ENCODE measurements around the gene PNP. TPM values are rescaled to one million over a fixed set of nuclear protein-coding genes. Genes with fewer than 3 reads are reported as not detected.

Gene PNP
- total RNA-seq, 1 donor from 2014 or later: 109 TPM

DNA sequence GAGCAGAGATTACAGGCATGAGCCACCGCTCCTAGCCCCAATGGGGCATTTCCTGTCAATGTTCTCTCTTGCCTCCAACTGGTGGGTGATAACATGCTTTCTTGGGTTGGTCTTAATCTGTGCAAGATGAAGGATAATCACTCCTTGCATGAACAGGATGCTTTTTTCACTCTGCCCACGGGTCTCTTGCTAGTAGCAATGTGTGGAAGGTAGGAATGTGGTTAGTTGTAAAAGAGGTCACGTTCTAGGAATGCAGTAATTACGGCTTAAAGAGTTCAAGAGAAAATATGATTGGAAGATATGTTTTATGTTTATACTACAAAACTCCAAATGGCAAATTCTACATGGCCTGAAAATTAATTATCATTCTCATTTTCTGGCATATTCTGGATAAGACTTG lies 46.6 kb downstream of the PNP start:
- no peaks in the 10 kb centered on the region for H3K36me3 ChIP-seq (ENCODE audit: control insufficient read depth, insufficient read depth, low read length)
- DNase-seq (ENCODE audit: low read depth) (no peak), FAIRE-seq (no peak)
- no peak overlapping the region for H3K4me3 ChIP-seq (ENCODE audit: low read depth, low read length)
- no peaks in the 10 kb centered on the region for H3K27me3 ChIP-seq (ENCODE audit: control insufficient read depth, insufficient read depth, low read length)
- TF ChIP-seq, protein P1, sequence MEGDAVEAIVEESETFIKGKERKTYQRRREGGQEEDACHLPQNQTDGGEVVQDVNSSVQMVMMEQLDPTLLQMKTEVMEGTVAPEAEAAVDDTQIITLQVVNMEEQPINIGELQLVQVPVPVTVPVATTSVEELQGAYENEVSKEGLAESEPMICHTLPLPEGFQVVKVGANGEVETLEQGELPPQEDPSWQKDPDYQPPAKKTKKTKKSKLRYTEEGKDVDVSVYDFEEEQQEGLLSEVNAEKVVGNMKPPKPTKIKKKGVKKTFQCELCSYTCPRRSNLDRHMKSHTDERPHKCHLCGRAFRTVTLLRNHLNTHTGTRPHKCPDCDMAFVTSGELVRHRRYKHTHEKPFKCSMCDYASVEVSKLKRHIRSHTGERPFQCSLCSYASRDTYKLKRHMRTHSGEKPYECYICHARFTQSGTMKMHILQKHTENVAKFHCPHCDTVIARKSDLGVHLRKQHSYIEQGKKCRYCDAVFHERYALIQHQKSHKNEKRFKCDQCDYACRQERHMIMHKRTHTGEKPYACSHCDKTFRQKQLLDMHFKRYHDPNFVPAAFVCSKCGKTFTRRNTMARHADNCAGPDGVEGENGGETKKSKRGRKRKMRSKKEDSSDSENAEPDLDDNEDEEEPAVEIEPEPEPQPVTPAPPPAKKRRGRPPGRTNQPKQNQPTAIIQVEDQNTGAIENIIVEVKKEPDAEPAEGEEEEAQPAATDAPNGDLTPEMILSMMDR (IDR thresholded peaks at IDR 0.05; ENCODE audit: insufficient read depth, low read length, severe bottlenecking): no peak

DNA sequence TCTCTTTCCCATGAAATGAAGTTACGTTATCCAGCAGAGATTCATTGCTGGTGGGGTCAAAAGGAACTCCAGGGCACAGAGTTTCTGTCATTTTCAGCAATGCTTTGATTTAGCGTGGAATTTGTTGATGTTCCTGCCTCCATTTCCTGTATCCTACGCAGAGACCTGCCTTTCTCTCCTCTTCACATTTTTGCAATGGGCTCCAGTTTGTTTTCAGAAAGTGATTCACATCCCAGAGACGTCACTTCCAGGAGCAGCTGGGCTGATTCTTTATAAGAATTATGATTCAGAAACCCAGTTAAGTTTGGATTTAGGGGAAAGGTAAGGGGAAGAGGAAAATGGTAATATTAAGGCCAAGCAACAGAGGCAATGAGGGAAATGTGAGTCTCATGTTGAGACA lies 47.7 kb downstream of the PNP start:
- Histone ChIP-seq H3K4me3 (ENCODE audit: low read depth, low read length) (no peak overlapping the region), H3K27me3 (ENCODE audit: control insufficient read depth, insufficient read depth, low read length) (no peaks in the 10 kb centered on the region), H3K36me3 (ENCODE audit: control insufficient read depth, insufficient read depth, low read length) (no peaks in the 10 kb centered on the region)
- DNase-seq (ENCODE audit: low read depth) (peak; percentile 83), FAIRE-seq (no peak)
- TF ChIP-seq, protein P1 (IDR thresholded peaks at IDR 0.05; ENCODE audit: insufficient read depth, low read length, severe bottlenecking): no peak

DNA sequence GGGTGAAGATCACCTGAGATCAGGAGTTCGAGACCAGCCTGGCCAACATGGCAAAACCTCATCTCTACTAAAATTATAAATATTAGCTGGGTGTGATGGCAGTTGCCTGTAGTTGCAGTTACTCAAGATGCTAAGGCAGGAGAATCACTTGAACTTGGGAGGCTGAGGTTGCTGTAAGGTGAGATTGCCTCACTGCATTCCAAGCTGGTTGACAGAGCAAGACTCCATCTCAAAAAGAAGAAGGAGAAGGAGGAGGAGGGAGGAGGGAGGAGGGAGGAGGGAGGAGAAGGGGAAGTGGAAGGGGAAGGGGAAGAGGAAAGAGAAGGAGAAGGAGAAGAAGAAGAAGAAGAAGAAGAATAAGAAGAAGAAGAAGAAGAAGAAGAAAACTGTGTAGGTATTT lies 53.1 kb downstream of the PNP start:
- DNase-seq (ENCODE audit: low read depth): peak; percentile 43
- no peaks in the 10 kb centered on the region for H3K36me3 ChIP-seq (ENCODE audit: control insufficient read depth, insufficient read depth, low read length)
- no peak overlapping the region for H3K4me3 ChIP-seq (ENCODE audit: low read depth, low read length)
- FAIRE-seq: no peak
- no peaks in the 10 kb centered on the region for H3K27me3 ChIP-seq (ENCODE audit: control insufficient read depth, insufficient read depth, low read length)
- TF ChIP-seq, protein P1 (IDR thresholded peaks at IDR 0.05; ENCODE audit: insufficient read depth, low read length, severe bottlenecking): no peak

DNA sequence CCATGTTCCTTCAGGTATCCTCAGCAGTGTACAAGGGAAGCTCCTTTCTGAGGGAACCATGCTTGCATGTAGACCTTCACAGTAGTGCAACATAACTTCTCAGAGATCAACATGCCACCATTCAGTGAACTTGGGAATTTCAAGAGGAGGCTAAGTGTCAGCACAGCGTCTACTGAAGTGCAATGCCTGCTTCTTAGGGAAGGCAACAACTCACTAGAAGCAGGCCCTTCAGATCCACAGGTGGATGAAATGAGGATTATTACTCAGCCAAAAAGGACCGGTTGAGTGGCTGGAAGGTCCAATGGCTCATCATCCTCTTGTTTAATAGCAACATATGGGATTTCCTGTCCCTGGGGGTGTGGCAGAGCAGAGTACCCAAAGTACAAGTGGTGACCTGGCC lies 54.8 kb downstream of the PNP start:
- Histone ChIP-seq H3K36me3 (ENCODE audit: control insufficient read depth, insufficient read depth, low read length) (no peaks in the 10 kb centered on the region), H3K27me3 (ENCODE audit: control insufficient read depth, insufficient read depth, low read length) (no peaks in the 10 kb centered on the region), H3K4me3 (ENCODE audit: low read depth, low read length) (no peak overlapping the region)
- TF ChIP-seq, protein P1 (IDR thresholded peaks at IDR 0.05; ENCODE audit: insufficient read depth, low read length, severe bottlenecking): no peak
- FAIRE-seq (no peak), DNase-seq (ENCODE audit: low read depth) (no peak)

Other genes starting within 250 kb of the PNP start
- not detected in 2 replicates for gene OR11H6, start 245.7 kb upstream of the PNP start, total RNA-seq
- not detected in 2 replicates for gene OR11H7, start 240.4 kb upstream of the PNP start, total RNA-seq
- not detected in 2 replicates for gene OR11H4, start 230.1 kb upstream of the PNP start, total RNA-seq
- 10.5 and 14.2 TPM in 2 replicates for gene TTC5, start 163.5 kb upstream of the PNP start, total RNA-seq
- 70.0 and 168 TPM in 2 replicates for gene CCNB1IP1, start 136.1 kb upstream of the PNP start, total RNA-seq
- gene PARP2, start 125.8 kb upstream of the PNP start, total RNA-seq: 7.9 and 11.6 TPM in 2 replicates
- gene TEP1, start 55.9 kb upstream of the PNP start, total RNA-seq: 9.7 and 10.2 TPM in 2 replicates
- gene KLHL33, start 33.2 kb upstream of the PNP start, total RNA-seq: not detected in 2 replicates
- gene OSGEP, start 14.6 kb upstream of the PNP start, total RNA-seq: 15.0 and 15.4 TPM in 2 replicates
- 25.3 and 56.1 TPM in 2 replicates for gene APEX1, start 14.2 kb upstream of the PNP start, total RNA-seq
- 19.3 and 24.7 TPM in 2 replicates for gene PIP4P1, start 8.0 kb upstream of the PNP start, total RNA-seq
- gene RNASE10, start 36.1 kb downstream of the PNP start, total RNA-seq: not detected in 2 replicates
- gene RNASE9, start 91.6 kb downstream of the PNP start, total RNA-seq: not detected in 2 replicates
- not detected in 2 replicates for gene RNASE11, start 118.6 kb downstream of the PNP start, total RNA-seq
- not detected in 2 replicates for gene RNASE12, start 122.0 kb downstream of the PNP start, total RNA-seq
- not detected in 2 replicates for gene OR6S1, start 172.3 kb downstream of the PNP start, total RNA-seq
- 2.9 and 4.7 TPM in 2 replicates for gene RNASE4, start 215.2 kb downstream of the PNP start, total RNA-seq
- gene ANG, start 219.4 kb downstream of the PNP start, total RNA-seq: 2.4 and 2.9 TPM in 2 replicates